Heart left ventricle (tissue), 16 donors: ENCODE measurements around the gene FOXC1. TPM values are rescaled to one million over a fixed set of nuclear protein-coding genes. Genes with fewer than 3 reads are reported as not detected.

Experiments
- ATAC-seq, 4 donors: fragments of 200-7000 bp; cut with Tn5 transposase; one replicate each; pipeline ENCODE4 v1.9.1; 2020 to 2022; ENCODE audit warnings: moderate library complexity in 4 of 4, mild to moderate bottlenecking in 3 of 4, moderate number of reproducible peaks in 1 of 4
- DNase-seq, 5 donors: peaks; one replicate each; pipeline ENCODE4 v3.0.0-alpha.2; 2020
- H3K27ac ChIP-seq, 12 donors: fragments of 200-600 bp; sonication (generic) in 4 of 12; one replicate each; pipeline versions ENCODE4 v1.5.0 to v1.8.0; 2016 to 2022; ENCODE audit warnings: mild to moderate bottlenecking in 2 of 12
- H3K27me3 ChIP-seq, 9 donors: fragments of 200-600 bp; sonication (generic) in 2 of 9; one replicate each; pipeline versions ENCODE4 v1.5.1 to v1.8.0; 2016 to 2022; ENCODE audit warnings: mild to moderate bottlenecking in 3 of 9
- H3K36me3 ChIP-seq, 9 donors: fragments of 200-600 bp; sonication (generic) in 2 of 9; one replicate each; pipeline versions ENCODE4 v1.5.0 to v1.8.0; 2018 to 2022; ENCODE audit warnings: mild to moderate bottlenecking in 2 of 9
- H3K4me1 ChIP-seq, 12 donors: fragments of 200-600 bp; sonication (generic) in 4 of 12; one replicate each; pipeline versions ENCODE4 v1.5.0 to v1.8.0; 2016 to 2022; ENCODE audit warnings: mild to moderate bottlenecking in 3 of 12
- H3K4me3 ChIP-seq, 12 donors: fragments of 200-600 bp; sonication (generic) in 4 of 12; one replicate each; pipeline versions ENCODE4 v1.5.0 to v1.8.0; 2017 to 2022; ENCODE audit warnings: mild to moderate bottlenecking in 9 of 12, moderate library complexity in 4 of 12
- H3K9me3 ChIP-seq, 12 donors: fragments of 200-600 bp; sonication (generic) in 4 of 12; one replicate each; pipeline versions ENCODE4 v1.5.0 to v1.8.0; 2016 to 2022; ENCODE audit warnings: mild to moderate bottlenecking in 1 of 12
- CTCF ChIP-seq, 12 donors: fragments of 200-600 bp; sonication (generic) in 4 of 12; IDR thresholded peaks; one replicate each; pipeline versions ENCODE4 v1.5.0 to v1.8.0; 2018 to 2022; ENCODE audit warnings: antibody characterized with exemption in 12 of 12, mild to moderate bottlenecking in 5 of 12
- POLR2A ChIP-seq, 2 donors: fragments of 450-650 bp; IDR thresholded peaks; one replicate each; pipeline ENCODE4 v1.6.1; 2017; ENCODE audit warnings: antibody characterized with exemption in 2 of 2, mild to moderate bottlenecking in 2 of 2, moderate library complexity in 2 of 2
- WGBS, 4 donors: extraction: QIAGEN DNeasy Blood & Tissue Kit in 2 of 4; methylation state at CpG; one replicate each; pipeline versions ENCODE4 v1.1.5 to v1.1.7; 2013 to 2018; 5-methylcytosine and 5-hydroxymethylcytosine counted together
- intact Hi-C, 10 donors: fragments of 100-400 bp; cut with DNase I; formaldehyde crosslinking; loops; one replicate each; pipeline versions ENCODE4 v1.11.1 to v1.14.2; 2022
- polyA plus RNA-seq, 2 donors: library from polyadenylated mRNA; stranded (reverse); fragments of 200-250 nt; gene quantifications; one replicate each; pipeline ENCODE4 v1.2.3, GENCODE V29; 2013
- total RNA-seq, 9 donors: library from RNA; depleted of rRNA in 2 of 9; stranded (reverse); fragments of >200 nt in 2 of 9; fragmentation: NEBNext Ultra II Directional in 3 of 9; extraction: Animal tissue kit (Norgen Biotek cat#: 25700) in 3 of 9; gene quantifications; one replicate each; pipeline versions ENCODE4 v1.1.0 to v1.2.4, GENCODE V29; 2016 to 2023
- donor health status: ischemic (EF 13 %, LVEDD 7.1; RV severe dilation, severe dysfunction).
- donor health status: healthy with polysubstance abuse.
- donor health status: DM: no; HTN: yes; CAD: no.
- donor health status: DM: no; HTN: no; CAD: no.
- donor health status: ischemic (EF 25% LVEDD 6.9; RV normal size, moderate dysfunction).
- donor health status: ischemic (EF 25% LVEDD 5.7; RV mildly dilated, moderate dysfunction).
- donor health status: healthy.
- donor health status: DM: yes; HTN: yes; CAD: no.
- donor health status: ischemic (EF 35%, LVEDD 5.7; RV mildly dilated, moderate dysfunction).
- donor health status: nonischemic (EF 11% LVEDD 7.7; RV severe dilation, severe dysfunction).
- donor health status: DM: yes; HTN: yes; CAD: no.
- donor health status: PGD.
- donor health status: ischemic (EF 29% LVEDD 5.4; RV normal size, mild dysfunction).
- donor health status: nonischemic (EF 23%, LVEDD 6.1; RV moderate dilation, normal function).

FOXC1 gene
- total and polyA plus RNA-seq, 11 donors: 1.8 to 6.3 (median 3.3) TPM

GRCh38 chr6:1599469-1599868 is 10.2 kb upstream of the FOXC1 start:
- Histone ChIP-seq H3K36me3 (no peaks in the 10 kb centered on the region), H3K27ac (no peak overlapping the region), H3K4me1 (peaks cover 0 to 17% (median 11%) of the 10 kb centered on the region in 12 donors), H3K27me3 (peaks cover 9 to 71% (median 35%) of the 10 kb centered on the region in 9 donors), H3K9me3 (no peaks in the 10 kb centered on the region), H3K4me3 (no peak overlapping the region)
- WGBS, 4 donors: 90 to 94% (median 93%) methylated on average over 10 of the region's 10 CpGs
- DNase-seq (no peak), ATAC-seq (no peak)
- intact Hi-C loops: loop anchor here in 8 of 10 donors (5.0 to 10.0 kb wide), 9 partner anchors 845 to 1155 kb away; partner anchors contain the start of gene MYLK4 (in 4 of the 8)
- TF ChIP-seq CTCF (IDR thresholded peaks at IDR 0.05) (no peak), POLR2A (IDR thresholded peaks at IDR 0.05) (no peak)

- H3K4me3 ChIP-seq: no peak overlapping the region
- H3K36me3 ChIP-seq: no peaks in the 10 kb centered on the region
- 68 to 76% (median 74%) methylated on average over 3 of the region's 3 CpGs for WGBS, 4 donors
- intact Hi-C loops: loop anchor here in 8 of 10 donors (5.0 to 10.0 kb wide), 9 partner anchors 435 to 1102 kb away; no protein-coding TSS in a partner anchor
- H3K27ac ChIP-seq: no peak overlapping the region
- TF ChIP-seq CTCF (IDR thresholded peaks at IDR 0.05) (no peak), POLR2A (IDR thresholded peaks at IDR 0.05) (no peak)
- DNase-seq: no peak
- peaks cover 12 to 71% (median 38%) of the 10 kb centered on the region in 9 donors for H3K27me3 ChIP-seq
- no peak for ATAC-seq
- H3K4me1 ChIP-seq: peaks cover 0 to 24% (median 16%) of the 10 kb centered on the region in 12 donors
- H3K9me3 ChIP-seq: no peaks in the 10 kb centered on the region
These were observed 9.5 kb upstream of the FOXC1 start for GRCh38 chr6:1600063-1600763.

- Histone ChIP-seq H3K36me3 (no peaks in the 10 kb centered on the region), H3K9me3 (no peaks in the 10 kb centered on the region), H3K27me3 (peaks cover 14 to 71% (median 38%) of the 10 kb centered on the region in 9 donors), H3K27ac (no peak overlapping the region), H3K4me1 (peaks cover 0 to 26% (median 16%) of the 10 kb centered on the region in 12 donors), H3K4me3 (no peak overlapping the region)
- TF ChIP-seq POLR2A (IDR thresholded peaks at IDR 0.05) (no peak), CTCF (IDR thresholded peaks at IDR 0.05) (no peak)
- DNase-seq: no peak
- no peak for ATAC-seq
- 68 to 79% (median 76%) methylated on average over 15 of the region's 15 CpGs for WGBS, 4 donors
- intact Hi-C loops: loop anchor here in 8 of 10 donors (5.0 to 10.0 kb wide), 9 partner anchors 434 to 1102 kb away; no protein-coding TSS in a partner anchor
These were observed 9.0 kb upstream of the FOXC1 start for GRCh38 chr6:1600764-1601157.
